Kidney epithelial cell (primary cell): ENCODE results near the gene TCF7L1. TPM values are rescaled to one million over a fixed set of nuclear protein-coding genes. Genes with fewer than 3 reads are reported as not detected.

Experiments
- DNase-seq: peaks from one replicate; pipeline ENCODE4 v3.0.0-alpha.2; 2010; ENCODE audit warnings: low read depth
- H3K27me3 ChIP-seq: 2 replicates; pipeline ENCODE4 v1.6.0; 2011; ENCODE audit warnings: low read length; ENCODE audit not compliant: control insufficient read depth, insufficient read depth
- H3K36me3 ChIP-seq: 2 replicates; pipeline ENCODE4 v1.5.1; 2011; ENCODE audit warnings: low read length; ENCODE audit not compliant: control insufficient read depth, insufficient read depth
- H3K4me3 ChIP-seq: 2 replicates; pipeline ENCODE4 v1.5.1; 2011; ENCODE audit warnings: low read depth, mild to moderate bottlenecking, control low read depth, low read length
- CTCF ChIP-seq: IDR thresholded peaks from 2 replicates; pipeline ENCODE4 v1.5.1; 2011; ENCODE audit warnings: mild to moderate bottlenecking, moderate library complexity, low read length, control low read depth, inconsistent platforms; ENCODE audit not compliant: insufficient read depth, poor library complexity, severe bottlenecking
- total RNA-seq: library from RNA; depleted of rRNA; stranded (reverse); fragments of >200 nt; gene quantifications from 2 replicates; pipeline ENCODE4 v1.2.3, GENCODE V29; 2015

Gene TCF7L1
- total RNA-seq, 1 donor from 2014 or later = 4.3 TPM

GRCh38 chr2:85238607-85239006, 105.4 kb downstream of the TCF7L1 start:
- Histone ChIP-seq H3K36me3 (no peaks in the 10 kb centered on the region), H3K4me3 (no peak overlapping the region), H3K27me3 (no peaks in the 10 kb centered on the region)
- no peak for DNase-seq
- no peak for TF ChIP-seq CTCF

- no peak for TF ChIP-seq CTCF
- Histone ChIP-seq H3K36me3 (no peaks in the 10 kb centered on the region), H3K27me3 (no peaks in the 10 kb centered on the region), H3K4me3 (no peak overlapping the region)
- DNase-seq = no peak
Observed at GRCh38 chr2:85239102-85239501, 105.9 kb downstream of the TCF7L1 start.

- no peak for TF ChIP-seq CTCF
- Histone ChIP-seq H3K36me3 (no peaks in the 10 kb centered on the region), H3K4me3 (no peak overlapping the region), H3K27me3 (no peaks in the 10 kb centered on the region)
- no peak for DNase-seq
Observed at GRCh38 chr2:85240055-85240454, 106.9 kb downstream of the TCF7L1 start.

- no peak for TF ChIP-seq CTCF
- DNase-seq = no peak
- no peak overlapping the region for H3K4me3 ChIP-seq
- H3K27me3 ChIP-seq = no peaks in the 10 kb centered on the region
- H3K36me3 ChIP-seq = no peaks in the 10 kb centered on the region
Observed at GRCh38 chr2:85242321-85242720, 109.1 kb downstream of the TCF7L1 start.

- H3K27me3 ChIP-seq = no peaks in the 10 kb centered on the region
- no peak overlapping the region for H3K4me3 ChIP-seq
- H3K36me3 ChIP-seq = no peaks in the 10 kb centered on the region
- no peak for DNase-seq
- peak; percentile 45 for TF ChIP-seq CTCF
Observed at GRCh38 chr2:85243101-85244072, 110.2 kb downstream of the TCF7L1 start.
